AG04449 (cell line): Measurements from ENCODE around the gene FBXO31.
"Not testable (repeated sequence)": the region's sequence is repeated elsewhere in the genome, so short reads cannot be mapped to it uniquely, and the experiment has no call there.

Experiments used
- CTCF ChIA-PET: fragments of 350-600 bp; formaldehyde crosslinking; extraction: SDS; loops from one replicate; lab custom pipeline; 2021; ENCODE audit warnings: antibody characterized with exemption; lab: Yijun Ruan, JAX
- POLR2A ChIA-PET: fragments of 400-600, 350-600 bp; formaldehyde crosslinking; extraction: SDS; loops from one replicate; lab custom pipeline; 2020; ENCODE audit warnings: antibody characterized with exemption, inconsistent platforms; lab: Yijun Ruan, JAX
- DNase-seq: peaks from one replicate; pipeline ENCODE4 v3.0.0-alpha.2; 2010; ENCODE audit warnings: low read depth, low spot score
- H3K4me3 ChIP-seq: 2 replicates; pipeline ENCODE4 v1.5.1; 2011; ENCODE audit warnings: low read depth, mild to moderate bottlenecking, control low read depth, low read length
- TF ChIP-seq, protein P1 (sequence below): IDR thresholded peaks from one replicate; pipeline ENCODE4 v1.5.1; 2011; ENCODE audit warnings: mild to moderate bottlenecking, moderate library complexity, low read length, control low read depth, inconsistent platforms; ENCODE audit not compliant: insufficient read depth; ENCODE audit errors: missing control alignments

Gene FBXO31

DNA sequence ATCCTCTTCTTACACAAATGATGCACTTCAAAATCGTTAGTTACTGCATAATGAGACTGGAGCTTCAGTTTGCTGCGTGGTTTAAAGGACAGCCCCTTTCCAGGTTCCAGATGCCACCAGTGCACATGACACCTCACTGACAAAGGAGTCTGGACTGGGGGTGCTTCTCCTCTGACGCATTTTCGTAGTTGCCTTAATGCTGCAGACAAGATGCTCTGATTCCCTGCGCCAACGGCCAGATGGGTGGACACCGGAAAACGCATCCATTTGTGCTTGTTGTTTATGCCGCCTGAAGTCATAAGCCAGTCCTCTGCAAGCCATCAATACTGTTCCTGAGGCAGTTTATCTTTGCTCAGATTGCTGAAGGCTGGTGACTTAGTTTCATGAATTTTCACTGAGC lies 16.0 kb downstream of the FBXO31 start:
- DNase-seq, result no peak
- CTCF ChIA-PET, result no interaction called here
- no peak overlapping the region for H3K4me3 ChIP-seq
- TF ChIP-seq, protein P1, sequence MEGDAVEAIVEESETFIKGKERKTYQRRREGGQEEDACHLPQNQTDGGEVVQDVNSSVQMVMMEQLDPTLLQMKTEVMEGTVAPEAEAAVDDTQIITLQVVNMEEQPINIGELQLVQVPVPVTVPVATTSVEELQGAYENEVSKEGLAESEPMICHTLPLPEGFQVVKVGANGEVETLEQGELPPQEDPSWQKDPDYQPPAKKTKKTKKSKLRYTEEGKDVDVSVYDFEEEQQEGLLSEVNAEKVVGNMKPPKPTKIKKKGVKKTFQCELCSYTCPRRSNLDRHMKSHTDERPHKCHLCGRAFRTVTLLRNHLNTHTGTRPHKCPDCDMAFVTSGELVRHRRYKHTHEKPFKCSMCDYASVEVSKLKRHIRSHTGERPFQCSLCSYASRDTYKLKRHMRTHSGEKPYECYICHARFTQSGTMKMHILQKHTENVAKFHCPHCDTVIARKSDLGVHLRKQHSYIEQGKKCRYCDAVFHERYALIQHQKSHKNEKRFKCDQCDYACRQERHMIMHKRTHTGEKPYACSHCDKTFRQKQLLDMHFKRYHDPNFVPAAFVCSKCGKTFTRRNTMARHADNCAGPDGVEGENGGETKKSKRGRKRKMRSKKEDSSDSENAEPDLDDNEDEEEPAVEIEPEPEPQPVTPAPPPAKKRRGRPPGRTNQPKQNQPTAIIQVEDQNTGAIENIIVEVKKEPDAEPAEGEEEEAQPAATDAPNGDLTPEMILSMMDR, result no peak
- POLR2A ChIA-PET, result no interaction called here

DNA sequence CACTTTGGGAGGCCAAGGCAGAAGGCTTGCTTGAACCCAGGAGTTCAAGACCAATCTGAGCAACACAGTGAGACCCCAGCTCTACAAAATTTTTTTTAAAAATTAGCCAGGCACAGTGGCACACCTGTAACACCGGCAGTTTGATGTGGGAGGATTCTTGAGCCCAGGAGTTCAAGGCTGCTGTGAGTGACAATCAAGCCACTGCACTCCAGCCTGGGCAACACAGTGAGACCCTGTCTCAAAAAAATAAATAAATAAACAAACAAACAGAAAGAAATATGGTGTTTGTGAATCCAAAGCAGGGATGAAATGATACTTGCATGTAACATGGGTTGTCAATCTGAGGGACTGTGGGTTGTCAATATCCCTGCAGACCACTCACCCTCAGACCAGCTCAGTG lies 16.6 kb downstream of the FBXO31 start:
- H3K4me3 ChIP-seq, result no peak overlapping the region
- CTCF ChIA-PET, result no interaction called here
- no peak for DNase-seq
- TF ChIP-seq, protein P1, result no peak
- POLR2A ChIA-PET, result no interaction called here

DNA sequence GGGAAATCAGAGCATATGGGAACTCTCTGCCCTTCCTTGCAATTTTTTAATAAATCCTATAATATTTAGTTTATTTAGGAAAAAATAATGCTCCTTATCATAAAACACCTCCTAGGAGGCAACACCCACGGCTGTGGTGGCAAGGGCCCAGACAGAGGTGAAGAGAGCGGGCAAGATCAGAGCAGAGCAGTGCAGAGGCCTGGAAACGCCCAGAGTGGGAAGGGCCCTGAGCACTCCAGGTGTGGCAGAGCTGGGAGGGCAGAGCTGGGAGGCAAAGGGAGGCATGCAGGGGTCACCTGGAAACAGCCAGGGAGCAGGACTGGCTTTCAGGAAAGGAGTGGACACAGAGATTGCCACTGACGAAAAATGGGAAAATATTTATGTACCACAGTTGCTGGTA lies 17.3 kb downstream of the FBXO31 start:
- no peak for DNase-seq
- TF ChIP-seq, protein P1, result no peak
- H3K4me3 ChIP-seq, result no peak overlapping the region
- ChIA-PET CTCF (no interaction called here), POLR2A (no interaction called here)

DNA sequence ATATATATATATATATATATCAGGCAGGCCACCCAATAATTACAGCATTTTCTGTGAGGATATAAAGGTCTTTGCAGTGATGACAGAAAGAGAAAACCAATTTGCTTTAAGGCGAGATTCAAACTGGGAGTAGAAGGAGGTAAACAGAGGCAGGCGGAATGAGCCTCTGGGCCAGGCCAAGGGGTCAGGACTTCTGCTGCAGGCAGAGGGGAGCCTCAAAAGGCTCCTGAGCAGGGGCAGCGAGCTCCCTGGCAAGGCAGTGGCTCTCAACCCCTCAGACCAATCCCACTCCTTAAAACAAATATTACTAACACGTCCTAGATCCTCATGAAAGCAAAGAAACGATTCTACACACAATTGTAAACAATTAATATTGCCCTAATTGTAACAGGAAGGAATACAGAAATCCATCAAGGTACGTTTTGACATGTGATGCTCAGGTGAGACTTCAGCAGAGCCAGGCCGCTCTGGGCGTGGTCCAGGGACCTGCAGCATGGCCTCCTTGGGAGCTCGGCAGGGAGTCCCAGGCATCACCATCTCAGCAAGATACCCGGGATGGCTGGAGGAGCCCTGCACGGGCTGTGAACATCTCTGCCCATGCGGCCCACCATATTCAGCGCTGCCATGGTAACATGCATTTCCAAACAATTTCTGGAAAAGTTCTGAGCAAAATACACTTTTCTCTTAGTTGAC lies 18.4 kb downstream of the FBXO31 start:
- DNase-seq, result no peak
- H3K4me3 ChIP-seq, result no peak overlapping the region
- CTCF ChIA-PET, result no interaction called here
- POLR2A ChIA-PET, result no interaction called here
- TF ChIP-seq, protein P1, result no peak

DNA sequence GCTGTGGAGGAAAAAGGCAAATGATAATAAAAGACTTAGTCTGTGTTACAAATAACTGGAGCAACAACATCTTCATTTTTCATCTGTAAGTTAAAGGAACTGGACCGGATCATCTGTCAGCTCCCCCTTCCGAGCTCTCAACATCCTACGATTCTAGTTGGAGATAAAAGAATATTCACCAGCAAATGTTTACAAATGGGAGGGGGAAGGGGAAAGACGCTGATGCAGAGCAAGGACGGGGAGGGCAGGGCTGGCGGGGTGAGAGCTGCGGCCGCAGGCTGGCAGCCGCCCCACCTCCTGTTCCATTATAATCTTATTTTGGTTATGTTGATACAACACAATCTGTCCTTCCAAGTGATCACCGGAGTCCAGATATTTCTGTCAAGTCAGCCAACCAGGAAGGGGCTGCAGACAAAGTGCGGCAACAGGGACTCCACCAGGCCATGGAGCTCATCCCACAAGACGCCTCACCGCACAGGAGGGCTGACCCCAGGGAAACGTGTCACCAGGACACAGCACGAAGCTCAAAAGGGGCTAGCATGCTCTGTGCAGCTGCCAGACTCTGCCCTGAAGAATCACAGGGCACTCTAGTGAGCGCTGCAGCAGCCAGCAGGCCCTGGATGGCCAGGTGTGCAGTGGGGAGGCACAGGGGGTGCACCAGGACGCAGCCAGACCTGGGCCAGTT lies 19.7 kb downstream of the FBXO31 start:
- DNase-seq, result no peak
- ChIA-PET POLR2A (no interaction called here), CTCF (interaction anchor here (0.7 to 1.0 kb wide), 2 partner anchors 16 to 23 kb away, joined by 3 read pairs; no protein-coding TSS in a partner anchor)
- H3K4me3 ChIP-seq, result no peak overlapping the region
- TF ChIP-seq, protein P1, result no peak

DNA sequence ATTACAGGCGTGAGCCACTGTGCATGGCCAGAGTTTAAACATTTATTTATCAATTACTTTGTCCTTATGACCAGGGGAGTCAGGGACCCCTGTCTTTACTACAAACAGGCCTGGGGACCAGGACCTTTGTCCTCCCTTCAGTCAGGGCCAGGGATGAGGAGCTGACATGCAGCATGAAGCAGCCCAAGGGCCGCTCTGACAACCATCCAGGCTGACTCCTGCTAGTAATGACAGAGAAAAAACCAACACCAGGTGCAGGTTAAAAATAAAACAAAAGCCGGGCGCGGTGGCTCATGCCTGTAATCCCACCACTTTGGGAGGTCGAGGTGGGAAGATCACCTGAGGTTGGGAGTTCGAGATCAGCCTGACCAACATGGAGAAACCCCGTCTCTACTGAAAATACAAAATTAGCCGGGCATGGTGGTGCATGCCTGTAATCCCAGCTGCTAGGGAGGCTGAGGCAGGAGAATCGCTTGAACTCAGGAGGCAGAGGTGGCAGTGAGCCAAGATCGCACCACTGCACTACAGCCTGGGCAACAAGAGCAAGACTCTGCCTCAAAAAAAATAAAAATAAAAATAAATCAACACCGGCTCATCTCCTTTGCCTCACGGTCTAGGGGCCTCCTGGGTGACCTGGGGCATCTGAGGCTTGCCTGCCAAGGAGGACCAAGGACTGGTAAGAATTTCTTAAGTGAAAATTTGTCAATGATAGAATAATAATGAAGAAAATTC lies 20.6 kb downstream of the FBXO31 start:
- H3K4me3 ChIP-seq, POLR2A ChIA-PET, DNase-seq: not testable (repeated sequence)
- CTCF ChIA-PET, result interaction anchor here (0.7 to 1.6 kb wide), 3 partner anchors 10 to 22 kb away, joined by 3 to 4 read pairs (median 3); no protein-coding TSS in a partner anchor
